ENCODE results near the gene PHF24.
A peak's percentile ranks its signal among the peaks of the same experiment; 100 is the strongest.

The PHF24 gene

DNA sequence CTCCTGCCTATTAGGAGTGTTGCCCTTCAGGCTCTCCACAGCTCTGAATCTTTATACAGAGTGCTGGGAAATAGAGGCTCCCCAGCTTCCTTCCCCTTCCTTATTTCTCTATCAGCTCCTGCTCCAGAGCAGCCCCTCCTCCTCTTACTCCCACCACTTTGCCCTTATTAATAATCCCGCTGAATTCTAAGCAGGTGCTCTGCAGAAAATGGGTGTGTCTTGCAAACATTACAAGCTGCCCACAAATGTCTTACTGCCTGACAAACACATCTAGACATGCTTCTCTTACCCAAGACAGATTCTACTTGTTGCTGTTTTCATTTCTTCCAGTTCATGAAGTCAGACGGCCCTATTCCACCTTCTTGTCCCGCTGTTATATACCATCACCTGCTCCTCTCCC lies 6.4 kb downstream of the PHF24 start:
- H3K4me3 Mint-ChIP-seq = no peak overlapping the region
- peaks cover 26% of the 10 kb centered on the region for H3K4me1 Mint-ChIP-seq (ENCODE audit: low read depth)
- H3K36me3 Mint-ChIP-seq = no peaks in the 10 kb centered on the region
- no peak overlapping the region for H3K27ac Mint-ChIP-seq
- H3K27me3 Mint-ChIP-seq = peaks cover 32% of the 10 kb centered on the region
- no peaks in the 10 kb centered on the region for H3K9me3 Mint-ChIP-seq (ENCODE audit: low read depth)

DNA sequence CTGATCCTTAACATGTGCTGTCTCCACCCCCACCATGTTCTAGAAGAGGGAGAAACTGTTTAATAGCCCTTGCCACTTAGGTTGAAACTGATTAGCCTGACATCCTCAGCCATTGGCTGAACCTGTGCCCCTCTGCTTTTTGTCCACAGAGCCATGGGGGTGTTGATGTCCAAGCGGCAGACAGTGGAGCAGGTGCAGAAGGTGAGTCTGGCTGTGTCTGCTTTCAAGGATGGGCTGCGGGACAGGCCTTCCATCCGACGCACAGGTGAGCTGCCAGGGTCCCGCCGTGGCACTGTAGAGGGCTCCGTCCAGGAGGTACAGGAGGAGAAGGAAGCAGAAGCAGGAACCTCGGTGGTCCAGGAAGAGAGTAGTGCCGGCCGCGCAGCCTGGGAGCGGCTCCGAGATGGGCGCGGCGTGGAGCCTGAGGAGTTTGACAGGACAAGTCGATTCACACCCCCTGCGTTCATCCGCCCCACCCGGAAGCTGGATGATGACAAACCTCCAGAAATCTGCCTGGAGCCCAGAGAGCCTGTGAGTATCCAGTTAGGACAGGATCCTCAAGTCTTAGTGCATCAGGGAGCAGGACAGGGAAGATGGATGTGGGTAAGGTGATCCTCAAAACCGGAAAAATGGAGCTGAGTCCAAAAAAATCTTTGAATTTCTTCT lies 13.2 kb downstream of the PHF24 start:
- Mint-ChIP-seq H3K27me3 (peaks cover 11% of the 10 kb centered on the region), H3K36me3 (no peaks in the 10 kb centered on the region), H3K27ac (no peak overlapping the region)

DNA sequence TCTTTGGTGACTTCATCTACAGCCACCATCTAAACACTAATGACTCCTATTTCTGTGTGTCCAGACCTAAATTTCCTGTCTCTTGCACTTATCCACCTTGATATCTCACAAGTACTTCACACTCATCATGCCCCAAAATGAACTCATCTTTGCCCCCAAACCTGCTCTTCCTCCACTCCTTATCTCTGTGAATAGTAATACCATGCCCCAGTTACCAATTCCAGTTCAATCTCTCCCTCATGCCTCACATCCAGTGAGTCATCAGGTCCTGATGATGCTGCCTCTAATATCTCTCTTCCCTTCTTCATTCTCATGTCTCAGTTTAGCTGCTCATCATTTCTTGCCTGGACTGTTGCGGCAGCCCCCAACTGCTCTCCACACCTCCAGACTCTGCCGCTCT lies 16.6 kb downstream of the PHF24 start:
- no peak overlapping the region for H3K4me3 Mint-ChIP-seq
- H3K27me3 Mint-ChIP-seq = no peaks in the 10 kb centered on the region
- H3K36me3 Mint-ChIP-seq = no peaks in the 10 kb centered on the region
- H3K27ac Mint-ChIP-seq = no peak overlapping the region
- H3K4me1 Mint-ChIP-seq (ENCODE audit: low read depth) = no peaks in the 10 kb centered on the region
- H3K9me3 Mint-ChIP-seq (ENCODE audit: low read depth) = no peaks in the 10 kb centered on the region

More for the DNA sequence above, 13.2 kb downstream of the PHF24 start:
- H3K9me3 Mint-ChIP-seq (ENCODE audit: low read depth) = no peaks in the 10 kb centered on the region
- no peaks in the 10 kb centered on the region for H3K4me1 Mint-ChIP-seq (ENCODE audit: low read depth)
- H3K4me3 Mint-ChIP-seq = no peak overlapping the region

DNA sequence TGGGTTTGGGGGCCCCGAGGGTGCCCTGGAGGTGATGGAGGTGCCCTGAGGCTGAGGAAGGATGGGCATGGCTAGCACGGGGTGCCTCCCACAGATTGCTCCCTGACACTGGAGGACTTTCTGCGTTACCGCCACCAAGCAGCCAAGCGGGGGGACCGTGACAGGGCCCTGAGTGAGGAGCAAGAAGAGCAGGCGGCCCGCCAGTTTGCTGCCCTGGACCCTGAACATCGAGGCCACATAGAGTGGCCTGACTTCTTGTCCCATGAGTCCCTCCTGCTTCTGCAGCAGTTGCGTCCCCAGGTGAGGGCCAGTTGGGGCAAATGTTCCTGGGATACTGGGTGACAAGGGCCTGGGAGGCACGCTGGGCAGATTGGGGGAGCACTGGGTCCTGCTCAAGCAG lies 18.4 kb downstream of the PHF24 start:
- no peak overlapping the region for H3K27ac Mint-ChIP-seq
- no peak overlapping the region for H3K4me3 Mint-ChIP-seq
- no peaks in the 10 kb centered on the region for H3K36me3 Mint-ChIP-seq
- no peaks in the 10 kb centered on the region for H3K9me3 Mint-ChIP-seq (ENCODE audit: low read depth)
- H3K27me3 Mint-ChIP-seq = no peaks in the 10 kb centered on the region
- H3K4me1 Mint-ChIP-seq (ENCODE audit: low read depth) = peaks cover 1% of the 10 kb centered on the region

DNA sequence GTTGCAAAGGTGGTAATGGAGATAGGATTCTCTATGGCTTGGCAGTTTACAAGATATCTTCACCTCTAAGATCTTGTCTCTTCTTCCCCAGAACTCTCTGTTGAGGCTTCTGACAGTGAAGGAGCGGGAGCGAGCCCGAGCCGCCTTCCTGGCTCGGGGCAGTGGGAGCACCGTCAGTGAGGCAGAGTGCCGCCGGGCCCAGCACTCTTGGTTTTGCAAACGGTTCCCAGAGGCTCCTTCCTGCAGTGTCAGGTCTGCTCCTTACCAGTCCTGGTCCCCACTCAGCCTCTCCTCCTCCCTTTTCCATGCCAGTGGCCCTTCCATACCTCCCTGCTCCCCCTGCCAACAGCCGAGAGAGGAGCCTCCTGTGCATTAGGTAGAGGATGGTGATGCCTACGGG lies 18.9 kb downstream of the PHF24 start:
- Mint-ChIP-seq H3K4me1 (ENCODE audit: low read depth) (peaks cover 2% of the 10 kb centered on the region), H3K36me3 (no peaks in the 10 kb centered on the region), H3K27ac (no peak overlapping the region)

DNA sequence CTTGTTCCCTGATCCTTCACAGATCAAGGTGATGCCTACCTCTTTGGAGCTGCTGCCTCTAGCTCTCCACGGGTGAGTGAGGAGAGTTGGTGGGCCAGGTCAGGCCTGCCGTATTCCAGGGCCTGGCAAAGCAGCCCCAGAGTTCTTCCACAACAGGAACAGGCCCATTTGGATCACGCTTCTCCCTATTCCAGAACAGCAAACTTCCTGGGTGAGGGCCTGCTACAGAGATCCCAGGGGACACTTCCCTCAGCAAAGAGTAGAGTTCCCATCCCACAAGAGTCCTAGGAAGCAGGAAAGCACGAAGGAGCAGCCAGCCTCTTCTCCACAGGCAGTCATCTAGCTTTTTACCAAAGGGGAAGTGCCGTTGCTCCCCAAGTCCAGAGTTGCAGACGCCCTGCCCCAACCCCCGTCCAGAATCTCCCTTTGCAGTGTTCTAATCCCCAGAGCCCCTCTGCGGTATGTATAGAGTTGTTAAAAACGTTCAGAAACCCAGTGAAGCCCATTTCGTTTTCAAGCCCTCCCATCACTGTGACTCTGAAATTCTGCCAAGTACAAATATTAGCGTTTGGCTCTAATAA lies 22.2 kb downstream of the PHF24 start:
- Mint-ChIP-seq H3K9me3 (ENCODE audit: low read depth) (no peaks in the 10 kb centered on the region), H3K4me1 (ENCODE audit: low read depth) (peaks cover 32% of the 10 kb centered on the region), H3K36me3 (no peaks in the 10 kb centered on the region)

More for the DNA sequence above, 18.9 kb downstream of the PHF24 start:
- Mint-ChIP-seq H3K27me3 (no peaks in the 10 kb centered on the region), H3K9me3 (ENCODE audit: low read depth) (no peaks in the 10 kb centered on the region), H3K4me3 (no peak overlapping the region)

DNA sequence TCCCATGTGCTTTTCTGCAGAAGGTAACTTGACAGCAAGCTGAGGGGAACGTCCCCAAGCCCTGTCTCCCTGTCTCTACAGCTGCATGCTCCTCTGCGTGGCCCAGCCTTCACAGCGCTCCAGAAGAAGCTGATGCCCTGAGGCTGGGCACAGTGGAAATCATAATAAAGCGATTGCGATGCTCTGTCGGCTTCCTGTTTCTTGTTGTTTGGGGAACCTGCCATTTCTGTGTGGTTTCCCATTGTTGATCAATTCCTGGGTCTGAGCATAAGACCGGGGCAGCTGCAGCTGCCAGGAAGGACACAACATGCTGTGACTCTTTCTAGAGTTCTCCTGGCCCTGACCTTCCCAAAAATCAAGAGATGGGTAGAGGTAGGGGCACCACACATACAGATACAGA lies 24.3 kb downstream of the PHF24 start:
- Mint-ChIP-seq H3K27me3 (no peaks in the 10 kb centered on the region), H3K4me1 (ENCODE audit: low read depth) (peaks cover 49% of the 10 kb centered on the region), H3K27ac (no peak overlapping the region), H3K4me3 (no peak overlapping the region), H3K9me3 (ENCODE audit: low read depth) (no peaks in the 10 kb centered on the region), H3K36me3 (no peaks in the 10 kb centered on the region)

More for the DNA sequence above, 22.2 kb downstream of the PHF24 start:
- no peak overlapping the region for H3K27ac Mint-ChIP-seq
- no peaks in the 10 kb centered on the region for H3K27me3 Mint-ChIP-seq
- no peak overlapping the region for H3K4me3 Mint-ChIP-seq

DNA sequence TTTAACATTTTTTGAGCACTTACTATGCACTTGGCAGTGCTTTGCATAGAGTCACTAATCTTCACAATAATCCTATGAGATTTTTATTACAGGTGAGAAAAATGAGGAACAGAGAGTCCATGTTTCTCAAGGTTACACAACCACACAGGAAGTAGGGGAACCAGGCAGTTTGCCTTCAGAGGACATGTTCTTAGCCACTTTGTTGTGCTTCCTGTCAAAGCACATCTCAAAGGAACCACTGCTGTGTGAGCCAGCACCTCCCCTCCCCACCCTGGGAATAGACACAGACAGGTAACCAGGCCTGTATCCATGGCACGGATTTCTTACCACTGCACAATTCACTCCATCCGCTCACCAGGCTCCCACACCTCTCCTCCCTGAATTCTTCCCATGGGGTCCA lies 25.1 kb downstream of the PHF24 start:
- H3K27ac Mint-ChIP-seq = peak overlapping the region; percentile 16
- H3K27me3 Mint-ChIP-seq = no peaks in the 10 kb centered on the region
- peaks cover 52% of the 10 kb centered on the region for H3K4me1 Mint-ChIP-seq (ENCODE audit: low read depth)

DNA sequence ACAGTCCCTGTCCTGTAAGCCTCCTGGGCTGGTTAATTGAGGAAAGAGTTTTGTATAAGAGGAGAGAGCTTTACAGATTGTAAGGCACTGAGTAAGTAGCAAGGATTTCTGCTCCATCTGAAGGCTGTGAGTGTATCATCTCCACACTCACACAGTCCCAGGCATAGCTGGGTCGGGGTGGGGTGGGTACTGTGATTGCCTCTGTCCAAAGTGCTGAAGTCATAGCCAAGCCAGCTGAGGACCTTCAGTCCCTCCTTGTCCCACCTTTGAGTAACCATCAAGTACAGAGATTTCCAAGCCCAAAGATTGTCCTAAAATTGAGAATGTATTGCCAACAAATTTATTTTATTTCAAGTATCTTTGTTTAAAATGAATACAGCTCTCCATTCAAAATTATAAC lies 26.0 kb downstream of the PHF24 start:
- peak overlapping the region; percentile 13 for H3K4me3 Mint-ChIP-seq
- H3K4me1 Mint-ChIP-seq (ENCODE audit: low read depth) = peaks cover 58% of the 10 kb centered on the region
- H3K9me3 Mint-ChIP-seq (ENCODE audit: low read depth) = no peaks in the 10 kb centered on the region
- H3K27me3 Mint-ChIP-seq = no peaks in the 10 kb centered on the region
- H3K36me3 Mint-ChIP-seq = no peaks in the 10 kb centered on the region
- H3K27ac Mint-ChIP-seq = no peak overlapping the region

More for the DNA sequence above, 25.1 kb downstream of the PHF24 start:
- H3K9me3 Mint-ChIP-seq (ENCODE audit: low read depth) = no peaks in the 10 kb centered on the region
- no peaks in the 10 kb centered on the region for H3K36me3 Mint-ChIP-seq
- peak overlapping the region; percentile 11 for H3K4me3 Mint-ChIP-seq

DNA sequence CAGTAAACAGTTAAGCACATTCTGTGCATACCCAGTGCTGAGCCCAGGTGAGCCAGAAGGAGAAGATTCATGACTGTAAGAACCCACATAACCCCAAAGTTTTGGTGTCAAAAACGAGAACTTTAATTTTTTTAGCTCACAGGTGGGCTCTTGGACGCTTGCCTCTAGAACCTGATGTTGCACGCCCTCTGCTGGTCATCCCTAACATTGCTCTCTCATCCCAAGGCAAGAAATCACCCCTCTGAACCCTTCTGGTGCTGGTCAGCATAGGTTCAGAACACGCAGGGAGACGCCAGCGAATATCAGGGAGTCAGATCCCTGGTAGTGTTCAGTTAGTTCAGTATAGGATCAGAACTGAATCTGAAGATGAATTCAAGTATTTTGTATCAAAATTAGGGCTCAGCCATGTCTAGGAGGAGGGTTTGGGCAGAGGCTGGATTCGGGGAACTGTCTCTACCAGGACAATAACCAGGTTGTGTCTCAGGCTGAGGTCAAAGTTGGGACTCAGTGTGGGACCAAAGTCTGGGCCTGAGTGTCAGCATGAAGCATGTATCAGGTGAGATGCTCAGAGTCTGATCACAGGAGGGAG lies 27.3 kb downstream of the PHF24 start:
- Mint-ChIP-seq H3K9me3 (ENCODE audit: low read depth) (no peaks in the 10 kb centered on the region), H3K36me3 (no peaks in the 10 kb centered on the region), H3K4me3 (peak overlapping the region; percentile 68), H3K27ac (peak overlapping the region; percentile 46), H3K27me3 (no peaks in the 10 kb centered on the region), H3K4me1 (ENCODE audit: low read depth) (peaks cover 63% of the 10 kb centered on the region)

DNA sequence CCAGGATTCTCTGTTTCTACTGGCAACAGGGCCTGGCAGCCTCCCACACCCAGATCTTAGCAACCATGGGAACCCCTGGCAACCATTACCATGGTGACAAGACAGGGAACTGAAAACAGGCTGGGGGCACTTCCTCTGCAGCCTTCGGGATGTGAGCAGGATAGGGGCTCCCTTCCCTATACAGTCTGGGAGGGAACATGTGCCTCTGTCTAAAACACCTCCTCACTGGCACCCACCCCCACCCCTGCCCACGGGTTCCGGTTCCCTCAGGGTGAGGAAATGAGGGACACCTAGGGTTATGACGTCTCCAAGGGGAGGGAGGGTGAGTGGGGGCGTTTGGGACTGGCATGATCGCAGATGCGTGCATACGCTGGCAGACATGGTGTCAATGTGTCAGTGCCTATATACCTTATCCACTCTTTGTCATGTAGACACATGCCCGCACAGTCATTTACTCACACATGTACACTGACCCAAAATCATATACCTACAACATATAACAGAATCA lies 28.5 kb downstream of the PHF24 start:
- H3K4me1 Mint-ChIP-seq (ENCODE audit: low read depth) = peaks cover 69% of the 10 kb centered on the region
- H3K36me3 Mint-ChIP-seq = no peaks in the 10 kb centered on the region
- peak overlapping the region; percentile 31 for H3K4me3 Mint-ChIP-seq
- peak overlapping the region; percentile 31 for H3K27ac Mint-ChIP-seq
- no peaks in the 10 kb centered on the region for H3K27me3 Mint-ChIP-seq
- H3K9me3 Mint-ChIP-seq (ENCODE audit: low read depth) = no peaks in the 10 kb centered on the region

DNA sequence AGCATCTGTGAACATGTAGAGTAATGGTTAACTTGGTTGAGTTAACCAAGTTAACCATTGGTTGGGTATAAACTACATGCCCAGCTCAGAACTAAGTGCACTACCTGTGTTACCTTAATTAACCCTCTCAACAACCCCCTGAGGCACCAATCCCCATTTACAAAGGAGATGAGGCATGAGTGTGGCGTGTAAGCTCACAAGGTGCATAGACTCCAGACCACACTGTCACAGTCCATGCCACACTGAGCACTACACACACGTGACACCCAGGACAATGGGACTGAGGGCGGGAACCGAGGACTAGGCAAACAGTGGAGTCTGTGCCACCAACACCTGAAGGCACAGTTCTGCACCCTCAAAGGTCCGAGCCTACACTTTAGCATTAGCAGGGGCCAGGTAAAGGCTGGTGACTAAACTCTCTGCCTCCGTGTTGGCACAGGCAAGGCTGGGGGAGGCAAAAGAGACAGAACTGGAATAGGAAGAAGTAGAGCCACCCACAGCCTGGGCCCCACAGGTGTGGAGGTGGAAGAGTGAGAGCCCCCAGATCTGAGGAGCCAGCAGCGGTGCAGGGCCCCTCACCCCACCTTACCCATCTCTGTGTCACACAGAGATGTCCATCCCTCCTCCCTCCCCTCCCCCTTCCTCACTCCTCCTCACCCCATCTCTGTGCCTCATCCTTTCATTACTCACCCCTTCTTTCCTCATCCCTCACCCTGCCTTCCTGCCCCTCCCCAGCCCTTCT lies 29.2 kb downstream of the PHF24 start:
- H3K4me1 Mint-ChIP-seq (ENCODE audit: low read depth) = peaks cover 72% of the 10 kb centered on the region
- H3K4me3 Mint-ChIP-seq = peak overlapping the region; percentile 42
- H3K27me3 Mint-ChIP-seq = no peaks in the 10 kb centered on the region
- H3K36me3 Mint-ChIP-seq = no peaks in the 10 kb centered on the region
- H3K9me3 Mint-ChIP-seq (ENCODE audit: low read depth) = no peaks in the 10 kb centered on the region
- H3K27ac Mint-ChIP-seq = peak overlapping the region; percentile 31

DNA sequence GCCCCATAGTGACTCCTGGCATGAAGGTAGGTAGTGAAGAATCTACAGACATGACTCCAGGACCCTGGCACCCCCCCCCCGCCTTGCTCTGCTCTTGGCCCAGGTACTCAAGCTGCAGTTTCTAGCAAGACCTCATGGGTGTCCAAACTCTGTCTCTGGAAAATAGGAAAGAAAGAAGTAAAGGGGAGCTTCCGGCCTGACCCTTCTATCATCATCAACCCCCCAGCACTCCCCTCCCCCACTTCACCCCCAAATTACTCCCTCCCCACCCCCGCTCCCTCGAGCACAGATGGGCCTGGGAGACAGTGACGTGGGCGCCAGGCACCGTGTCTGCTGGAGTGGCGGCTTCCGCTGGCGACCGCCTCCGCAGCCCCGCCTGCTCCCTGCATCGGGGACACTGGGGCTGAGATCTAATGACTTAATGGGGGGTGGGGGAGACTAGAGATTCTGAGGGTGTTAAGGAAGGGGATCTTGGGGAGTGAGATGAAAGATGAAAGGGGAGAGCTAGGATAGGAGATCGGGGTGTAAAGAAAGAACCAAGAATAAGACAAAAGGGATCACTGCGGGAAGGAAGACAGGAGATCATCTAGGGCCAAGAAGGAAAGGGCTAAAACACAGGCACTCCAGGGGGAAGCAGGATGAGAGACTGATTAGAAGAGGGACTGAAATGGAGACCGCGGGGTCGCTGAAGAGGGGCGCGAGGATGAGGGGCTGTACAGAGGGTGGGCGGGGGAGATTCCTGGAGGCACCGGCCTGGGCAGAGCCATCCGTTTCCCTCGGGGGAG lies 30.3 kb downstream of the PHF24 start:
- H3K27me3 Mint-ChIP-seq = no peaks in the 10 kb centered on the region
- H3K4me3 Mint-ChIP-seq = peak overlapping the region; percentile 99
- H3K36me3 Mint-ChIP-seq = no peaks in the 10 kb centered on the region
- H3K9me3 Mint-ChIP-seq (ENCODE audit: low read depth) = no peaks in the 10 kb centered on the region
- H3K4me1 Mint-ChIP-seq (ENCODE audit: low read depth) = peaks cover 71% of the 10 kb centered on the region
- peak overlapping the region; percentile 92 for H3K27ac Mint-ChIP-seq
